HepG2 (cell line): ENCODE results near the gene LMX1B. TPM values are rescaled to one million over a fixed set of nuclear protein-coding genes. Genes with fewer than 3 reads are reported as not detected.

ENCODE experiments used
- ATAC-seq: fragments of 200-7000 bp; cut with Tn5 transposase; 3 replicates; pipeline ENCODE4 v1.9.1; 2020; ENCODE audit warnings: mild to moderate bottlenecking, moderate library complexity
- BruUV-seq: library from RNA; stranded (reverse); fragments of 400-500 nt; replicated peaks from 2 replicates; lab custom pipeline; 2021; lab: Mats Ljungman, UMichigan
- CTCF ChIA-PET: fragments of 300-600 bp; formaldehyde crosslinking; extraction: SDS; loops from one replicate; lab custom pipeline; 2021; ENCODE audit warnings: low total read pairs, inconsistent platforms, low intra/inter-chr PET ratio; lab: Yijun Ruan, JAX
- POLR2A ChIA-PET: fragments of 350-600 bp; sonication (Branson Sonifier 250); formaldehyde crosslinking; loops from one replicate; lab custom pipeline; 2020; ENCODE audit warnings: antibody characterized with exemption, inconsistent platforms; lab: Yijun Ruan, JAX
- DNase-seq: peaks from one replicate; pipeline ENCODE4 v3.0.0-alpha.2; 2015; ENCODE audit warnings: low spot score
- FAIRE-seq: peaks from 3 replicates; lab custom pipeline; 2011; peaks lifted over from hg19 to GRCh38; lab: Jason Lieb, UNC
- H2AFZ ChIP-seq: one replicate; pipeline ENCODE4 v1.6.1; 2011; ENCODE audit warnings: low read length, inconsistent platforms
- H3K27ac ChIP-seq: fragments of 300-600 bp; 3 replicates; pipeline ENCODE4 v1.8.0; 2011; ENCODE audit warnings: mixed run types, mild to moderate bottlenecking, mixed read lengths, low read length, inconsistent platforms; ENCODE audit not compliant: insufficient read depth; ENCODE audit errors: extremely low read length
- H3K27me3 ChIP-seq, 2 experiments: fragments of 200-600 bp in 1 of 2; 2 replicates in 1 of 2; 3 replicates in 1 of 2; pipeline versions ENCODE4 v1.6.0 to v1.8.0; 2011; ENCODE audit warnings: low read length in 2 of 2, mild to moderate bottlenecking in 2 of 2, moderate library complexity in 2 of 2, inconsistent platforms in 1 of 2; ENCODE audit not compliant: insufficient read depth in 2 of 2, control insufficient read depth in 1 of 2
- H3K36me3 ChIP-seq, 2 experiments: fragments of 200-600 bp in 1 of 2; replicated peaks in 1 of 2; 2 replicates in 1 of 2; 3 replicates in 1 of 2; pipeline versions ENCODE4 v1.5.1 to v1.8.0; 2011; ENCODE audit warnings: low read length in 2 of 2, inconsistent platforms in 1 of 2; ENCODE audit not compliant: insufficient read depth in 2 of 2, control insufficient read depth in 1 of 2
- H3K4me1 ChIP-seq: 2 replicates; pipeline ENCODE4 v1.5.1; 2012; ENCODE audit warnings: low read length, inconsistent platforms; ENCODE audit not compliant: insufficient read depth
- H3K4me2 ChIP-seq: 2 replicates; pipeline ENCODE4 v1.6.0; 2011; ENCODE audit warnings: low read depth, low read length, inconsistent platforms
- H3K4me3 ChIP-seq, 3 experiments: fragments of 200-600 bp in 1 of 3; sonication (generic), shearing (Covaris generic) in 1 of 3; replicated peaks in 1 of 3; 2 replicates each; pipeline ENCODE4 v1.5.1; 2011 to 2016; ENCODE audit warnings: low read length in 3 of 3, inconsistent platforms in 2 of 3, low read depth in 2 of 3, mild to moderate bottlenecking in 2 of 3, control low read depth in 1 of 3, mixed read lengths in 1 of 3; ENCODE audit not compliant: insufficient read depth in 1 of 3
- H3K79me2 ChIP-seq: one replicate; pipeline ENCODE4 v1.6.1; 2011; ENCODE audit warnings: low read length, inconsistent platforms; ENCODE audit not compliant: insufficient read depth
- H3K9ac ChIP-seq: 2 replicates; pipeline ENCODE4 v1.6.0; 2011; ENCODE audit warnings: mild to moderate bottlenecking, low read depth, low read length, inconsistent platforms; ENCODE audit not compliant: insufficient read depth
- H3K9me3 ChIP-seq: 2 replicates; pipeline ENCODE4 v1.5.1; 2012; ENCODE audit warnings: mild to moderate bottlenecking, low read length
- H4K20me1 ChIP-seq: 2 replicates; pipeline ENCODE4 v1.6.0; 2011; ENCODE audit warnings: inconsistent platforms, mild to moderate bottlenecking, low read length, moderate library complexity; ENCODE audit not compliant: insufficient read depth
- FOXA1 ChIP-seq, 2 experiments: fragments of 450-650 bp in 1 of 2; sonication (generic) in 1 of 2; formaldehyde crosslinking in 1 of 2; IDR thresholded peaks; 2 replicates each; pipeline versions ENCODE4 v1.4.0 to v1.6.1; 2016 to 2020; ENCODE audit warnings: missing genetic modification reagents in 1 of 2
- GLI4 ChIP-seq: sonication (generic); formaldehyde crosslinking; IDR thresholded peaks from 2 replicates; pipeline ENCODE4 v1.5.1; 2020; ENCODE audit warnings: missing genetic modification reagents, mild to moderate bottlenecking, moderate library complexity, borderline replicate concordance
- HNF4A ChIP-seq: sonication (generic); formaldehyde crosslinking; IDR thresholded peaks from 2 replicates; pipeline ENCODE4 v1.4.0; 2020; ENCODE audit warnings: missing genetic modification reagents
- SCMH1 ChIP-seq: sonication (generic); formaldehyde crosslinking; IDR thresholded peaks from 2 replicates; pipeline ENCODE4 v1.9.0; 2021; ENCODE audit warnings: missing genetic modification reagents, mild to moderate bottlenecking, borderline replicate concordance
- SMAD3 ChIP-seq: sonication (generic); formaldehyde crosslinking; IDR thresholded peaks from 2 replicates; pipeline ENCODE4 v1.4.0; 2020; ENCODE audit warnings: missing genetic modification reagents
- ZBTB34 ChIP-seq: sonication (generic); formaldehyde crosslinking; IDR thresholded peaks from 2 replicates; pipeline ENCODE4 v1.8.0; 2022; ENCODE audit warnings: mild to moderate bottlenecking, missing genetic modification reagents
- ZNF773 ChIP-seq: sonication (generic); formaldehyde crosslinking; IDR thresholded peaks from 2 replicates; pipeline ENCODE4 v1.4.0; 2020; ENCODE audit warnings: missing genetic modification reagents, borderline replicate concordance
- WGBS: methylation state at CpG from one replicate; pipeline ENCODE4 v1.1.6; 2017; ENCODE audit warnings: low lambda C conversion rate; 5-methylcytosine and 5-hydroxymethylcytosine counted together
- in situ Hi-C: cut with HindIII; loops from 2 replicates; pipeline ENCODE4 v1.10.0; 2017; ENCODE audit warnings: low pct_unique_long_range_greater_than_20kb; ENCODE audit not compliant: extremely low pct_ligation_motif_present
- intact Hi-C: fragments of 100-400 bp; cut with micrococcal nuclease; formaldehyde crosslinking; loops from one replicate; pipeline ENCODE4 v1.10.0; 2022; ENCODE audit not compliant: unreplicated experiment
- polyA plus RNA-seq, 8 experiments: library from polyadenylated mRNA; depleted of rRNA in 3 of 8; stranded (reverse) in 7 of 8; unstranded in 1 of 8; fragments of >200 nt; fragmentation: Illumina TruSeq in 4 of 8; extraction: Trizol in 4 of 8; gene quantifications; 2 replicates each; pipeline versions ENCODE4 v1.2.1 to v1.2.3, GENCODE V29; 2011 to 2016; ENCODE audit warnings: low read depth in 4 of 8, missing spikeins in 1 of 8, mixed read lengths in 1 of 8; ENCODE audit not compliant: insufficient read depth in 1 of 8
- total RNA-seq, 5 experiments: library from RNA; depleted of rRNA; stranded (reverse); fragments of >200 nt; fragmentation: Illumina TruSeq; extraction: Trizol; gene quantifications; 2 replicates each; pipeline ENCODE4 v1.2.3, GENCODE V29; 2016; ENCODE audit warnings: low read depth in 1 of 5
- TF ChIP-seq, protein P1 (sequence below): sonication (generic); formaldehyde crosslinking; IDR thresholded peaks from 2 replicates; pipeline ENCODE4 v1.4.0; 2020; ENCODE audit warnings: missing genetic modification reagents

The LMX1B gene
- total and polyA plus RNA-seq, 2 of the 13 experiments (the other 11 are each of a cell fraction or from before 2014, with no cell fraction given), result not detected

DNA sequence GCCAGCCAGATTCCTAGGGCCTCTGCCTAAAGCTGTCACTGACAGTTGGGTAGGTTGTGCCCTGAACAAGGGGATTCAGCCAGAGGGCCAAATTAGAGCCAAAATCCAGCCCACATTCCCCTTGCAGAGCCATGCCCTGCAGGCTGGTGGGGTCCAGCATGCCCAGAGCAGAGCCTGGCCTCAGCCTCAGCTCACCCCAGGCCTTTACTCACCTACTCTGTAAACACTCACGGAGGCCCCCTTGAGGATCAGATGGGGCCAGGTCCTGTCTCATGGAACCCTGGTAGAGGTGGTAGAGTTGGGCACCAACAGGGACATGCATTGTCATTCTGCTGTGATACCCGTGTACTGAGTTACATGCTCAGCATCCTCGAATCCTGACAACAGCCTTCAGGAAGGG lies 74.9 kb downstream of the LMX1B start:
- Histone ChIP-seq H3K79me2 (no peaks in the 10 kb centered on the region), H3K27me3 (peaks cover 8 to 83% of the 10 kb centered on the region in 2 experiments), H2AFZ (no peak overlapping the region), H3K9ac (no peak overlapping the region), H3K27ac (no peak overlapping the region), H4K20me1 (peaks cover 5% of the 10 kb centered on the region; the same call in 1 of the 2 replicates), H3K9me3 (no peaks in the 10 kb centered on the region), H3K4me1 (no peaks in the 10 kb centered on the region; the same call in 1 of the 2 replicates), H3K4me2 (no peak overlapping the region), H3K36me3 (no peaks in the 10 kb centered on the region), H3K4me3 (no peak overlapping the region)
- ChIA-PET CTCF (no interaction called here), POLR2A (no interaction called here)
- FAIRE-seq (no peak), DNase-seq (no peak), ATAC-seq (peak; percentile 52)
- no CpG with 5 or more reads among the region's 3 CpGs for WGBS
- intact Hi-C loops (no loop called here), in situ Hi-C loops (no loop called here)
- TF ChIP-seq FOXA1 (IDR thresholded peaks at IDR 0.05) (no peak), FOXA1 (CRISPR knock-in tag; IDR thresholded peaks at IDR 0.05) (0 out of 2 replicates have a peak, but pooled peaks have one; percentile 31), HNF4A (no peak), SMAD3 (CRISPR knock-in tag) (no peak), ZBTB34 (CRISPR knock-in tag) (no peak), ZNF773 (no peak), SCMH1 (CRISPR knock-in tag) (no peak), GLI4 (CRISPR knock-in tag) (no peak)
- TF ChIP-seq, protein P1, sequence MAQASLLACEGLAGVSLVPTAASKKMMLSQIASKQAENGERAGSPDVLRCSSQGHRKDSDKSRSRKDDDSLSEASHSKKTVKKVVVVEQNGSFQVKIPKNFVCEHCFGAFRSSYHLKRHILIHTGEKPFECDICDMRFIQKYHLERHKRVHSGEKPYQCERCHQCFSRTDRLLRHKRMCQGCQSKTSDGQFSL (CRISPR knock-in tag), result no peak
- BruUV-seq, result no TSS peak
